DOHH2 (cell line): ENCODE data around the gene PRAMEF17.

Experiments
- CTCF ChIP-seq: fragments of 200-600 bp; sonication (generic); IDR thresholded peaks from one replicate; pipeline ENCODE4 v1.5.1; 2014; ENCODE audit warnings: antibody characterized with exemption, mild to moderate bottlenecking, low read depth, low read length; ENCODE audit not compliant: poor library complexity, severe bottlenecking
- EZH2phosphoT487 ChIP-seq: fragments of 200-600 bp; sonication (generic); IDR thresholded peaks from 2 replicates; pipeline ENCODE4 v1.6.1; 2017; ENCODE audit warnings: borderline replicate concordance, mild to moderate bottlenecking, antibody characterized with exemption, low read length, moderate library complexity, mixed read lengths

- TF ChIP-seq CTCF (no peak), EZH2phosphoT487 (no peak)
Measured at GRCh38 chr1:13430495-13430894, 41.1 kb downstream of the PRAMEF17 start.
